ENCODE measurements around the gene MMS22L.

- TF ChIP-seq CTCF (IDR thresholded peaks at IDR 0.05) (no peak), POLR2AphosphoS5 (IDR thresholded peaks at IDR 0.05) (no peak), EP300 (IDR thresholded peaks at IDR 0.05) (no peak)
Measured at GRCh38 chr6:97280766-97281165, 2.2 kb downstream of the MMS22L start.
